Upper lobe of left lung (tissue), 6 donors: ENCODE measurements around the gene PBX2. TPM values are rescaled to one million over a fixed set of nuclear protein-coding genes. Genes with fewer than 3 reads are reported as not detected.
"Not testable (repeated sequence)": the region's sequence is repeated elsewhere in the genome, so short reads cannot be mapped to it uniquely, and the experiment has no call there.

Source experiments
- ATAC-seq, 2 donors: fragments of 200-7000 bp; cut with Tn5 transposase; one replicate each; pipeline ENCODE4 v1.9.1; 2022; ENCODE audit warnings: mild to moderate bottlenecking in 2 of 2, moderate library complexity in 2 of 2; ENCODE audit not compliant: low FRiP score in 2 of 2
- DNase-seq, 2 donors: peaks; one replicate each; pipeline ENCODE4 v3.0.0-alpha.2; 2019 to 2020
- H3K27ac ChIP-seq, 4 donors: fragments of 200-600 bp; sonication (generic); one replicate each; pipeline ENCODE4 v1.5.1; 2016 to 2019
- H3K27me3 ChIP-seq, 4 donors: fragments of 200-600 bp; sonication (generic); one replicate each; pipeline ENCODE4 v1.5.1; 2017 to 2019
- H3K36me3 ChIP-seq, 4 donors: fragments of 200-600 bp; sonication (generic); one replicate each; pipeline ENCODE4 v1.5.1; 2016 to 2019
- H3K4me1 ChIP-seq, 4 donors: fragments of 200-600 bp; sonication (generic); one replicate each; pipeline ENCODE4 v1.5.1; 2018 to 2019
- H3K4me3 ChIP-seq, 4 donors: fragments of 200-600 bp; sonication (generic); one replicate each; pipeline ENCODE4 v1.5.1; 2017 to 2019; ENCODE audit warnings: mild to moderate bottlenecking in 2 of 4, moderate library complexity in 1 of 4
- H3K9me3 ChIP-seq, 4 donors: fragments of 200-600 bp; sonication (generic); one replicate each; pipeline ENCODE4 v1.5.1; 2018 to 2019
- CTCF ChIP-seq, 6 experiments: fragments of 450-650 bp in 4 of 6; fragments of 200-600 bp in 2 of 6; sonication (generic) in 2 of 6; IDR thresholded peaks; one replicate each; pipeline ENCODE4 v1.5.1; 2016 to 2019; ENCODE audit warnings: antibody characterized with exemption in 6 of 6
- EP300 ChIP-seq, 4 donors: sonication (generic); formaldehyde crosslinking; IDR thresholded peaks; one replicate each; pipeline ENCODE4 v1.5.1; 2017; ENCODE audit warnings: antibody characterized with exemption in 4 of 4, control low read depth in 2 of 4
- POLR2A ChIP-seq, 4 donors: fragments of 450-650 bp; IDR thresholded peaks; one replicate each; pipeline ENCODE4 v1.5.1; 2016 to 2017; ENCODE audit warnings: antibody characterized with exemption in 4 of 4, mild to moderate bottlenecking in 2 of 4
- POLR2AphosphoS5 ChIP-seq, 2 donors: sonication (generic); formaldehyde crosslinking; IDR thresholded peaks; one replicate each; pipeline ENCODE4 v1.5.1; 2017; ENCODE audit warnings: antibody characterized with exemption in 2 of 2
- WGBS, 2 donors: methylation state at CpG; one replicate each; pipeline ENCODE4 v1.1.5; 2017 to 2018; 5-methylcytosine and 5-hydroxymethylcytosine counted together
- total RNA-seq, 6 donors: library from RNA; depleted of rRNA in 4 of 6; stranded (reverse); fragments of >200 nt in 4 of 6; gene quantifications; one replicate each; pipeline versions ENCODE4 v1.1.0 to v1.2.1, GENCODE V29; 2016 to 2021
- donor health status: DM: no; HTN: no; CAD: no; lungs with moderate emphysema.
- donor health status: DM: no; HTN: yes; CAD: no; lungs with severe emphysema.

Gene PBX2
- total RNA-seq, 6 donors from 2014 or later = 78.6 to 147 (median 93.4) TPM

GRCh38 chr6:32194388-32194787 lies 4.4 kb upstream of the PBX2 start:
- Histone ChIP-seq H3K4me3 (no peak overlapping the region), H3K4me1 (peaks cover 51 to 64% (median 58%) of the 10 kb centered on the region in 4 donors), H3K9me3 (no peaks in the 10 kb centered on the region), H3K27me3 (no peaks in the 10 kb centered on the region), H3K27ac (peak overlapping the region; percentile 78 to 100 (median 97)), H3K36me3 (peaks cover 0 to 17% (median 0%) of the 10 kb centered on the region in 4 donors)
- TF ChIP-seq POLR2AphosphoS5 (IDR thresholded peaks at IDR 0.05) (no peak), POLR2A (IDR thresholded peaks at IDR 0.05) (no peak), CTCF (IDR thresholded peaks at IDR 0.05) (no peak), EP300 (IDR thresholded peaks at IDR 0.05) (no peak)
- WGBS, 2 donors = 94 to 99% methylated on average over 4 of the region's 4 CpGs
- DNase-seq (no peak), ATAC-seq (no peak)

GRCh38 chr6:32193096-32193495 lies 3.1 kb upstream of the PBX2 start:
- H3K4me3 ChIP-seq = peak overlapping the region in 3 of 4 donors; percentile 72 to 96 (median 80)
- H3K4me1 ChIP-seq = peaks cover 61 to 76% (median 70%) of the 10 kb centered on the region in 4 donors
- not testable (repeated sequence) for H3K27me3 ChIP-seq, H3K9me3 ChIP-seq, ATAC-seq, DNase-seq
- peaks cover 0 to 10% (median 2%) of the 10 kb centered on the region in 4 donors for H3K36me3 ChIP-seq
- H3K27ac ChIP-seq = peak overlapping the region; percentile 93 to 98 (median 96)
- WGBS, 2 donors = 59 to 61% methylated on average over 13 of the region's 13 CpGs

- DNase-seq = peak; percentile 75 to 83
- H3K36me3 ChIP-seq = peaks cover 0 to 11% (median 4%) of the 10 kb centered on the region in 4 donors
- H3K4me3 ChIP-seq = peak within 1 kb of the TSS in 3 of 4 donors; percentile 72 to 96 (median 80)
- no peaks in the 10 kb centered on the region for H3K27me3 ChIP-seq
- ATAC-seq = no peak
- 21 to 24% methylated on average over 2 to 5 of the region's 5 CpGs for WGBS, 2 donors
- peak; percentile 50 to 54 for TF ChIP-seq POLR2AphosphoS5 (IDR thresholded peaks at IDR 0.05)
- peak in 2 of 4 donors; percentile 39 to 67 for TF ChIP-seq POLR2A (IDR thresholded peaks at IDR 0.05)
- no peak for TF ChIP-seq EP300 (IDR thresholded peaks at IDR 0.05)
- no peak for TF ChIP-seq CTCF (IDR thresholded peaks at IDR 0.05)
- no peaks in the 10 kb centered on the region for H3K9me3 ChIP-seq
- H3K4me1 ChIP-seq = peaks cover 66 to 81% (median 74%) of the 10 kb centered on the region in 4 donors
- peak within 1 kb of the TSS; percentile 93 to 98 (median 96) for H3K27ac ChIP-seq
These were observed 2.6 kb upstream of the PBX2 start, which contains the start of gene GPSM3 for GRCh38 chr6:32192608-32193039. TSS of gene GPSM3 (minus strand) at chr6:32192643. CDS start at chr6:32192513, 130 bp downstream.

GRCh38 chr6:32191696-32192607 lies 1.9 kb upstream of the PBX2 start:
- H3K4me1 ChIP-seq = peaks cover 68 to 82% (median 74%) of the 10 kb centered on the region in 4 donors
- H3K27ac ChIP-seq = peak overlapping the region; percentile 93 to 98 (median 96)
- no peak for DNase-seq
- TF ChIP-seq CTCF (IDR thresholded peaks at IDR 0.05) (no peak), POLR2AphosphoS5 (IDR thresholded peaks at IDR 0.05) (no peak), EP300 (IDR thresholded peaks at IDR 0.05) (no peak), POLR2A (IDR thresholded peaks at IDR 0.05) (no peak)
- H3K9me3 ChIP-seq = no peaks in the 10 kb centered on the region
- ATAC-seq = no peak
- WGBS, 2 donors = 52 to 62% methylated on average over 15 of the region's 15 CpGs
- H3K4me3 ChIP-seq = peak overlapping the region in 3 of 4 donors; percentile 72 to 96 (median 80)
- H3K36me3 ChIP-seq = peaks cover 0 to 14% (median 5%) of the 10 kb centered on the region in 4 donors
- no peaks in the 10 kb centered on the region for H3K27me3 ChIP-seq
